OCI-LY7 (cell line): ENCODE data around the gene POLE4. TPM values are rescaled to one million over a fixed set of nuclear protein-coding genes. Genes with fewer than 3 reads are reported as not detected.

Source experiments
- BruUV-seq: library from RNA; stranded (reverse); fragments of 400-500 nt; replicated peaks from 2 replicates; lab custom pipeline; 2021; lab: Mats Ljungman, UMichigan
- CTCF ChIA-PET: fragments of 300-600 bp; sonication (Branson Sonifier 250); formaldehyde crosslinking; loops from one replicate; lab custom pipeline; 2022; ENCODE audit warnings: antibody characterized with exemption; ENCODE audit not compliant: unreplicated experiment; lab: Charles Lee
- POLR2A ChIA-PET: fragments of 300-600 bp; sonication (Branson Sonifier 250); formaldehyde crosslinking; loops from one replicate; lab custom pipeline; 2022; ENCODE audit warnings: antibody characterized with exemption; lab: Charles Lee
- DNase-seq: peaks from one replicate; pipeline ENCODE4 v3.0.0-alpha.2; 2015; ENCODE audit warnings: low spot score
- H2AFZ ChIP-seq: fragments of 200-600 bp; sonication (generic), shearing (Covaris generic); 2 replicates; pipeline ENCODE4 v1.6.1; 2014; ENCODE audit warnings: mild to moderate bottlenecking, antibody characterized with exemption, low read length, moderate library complexity
- H3K27ac ChIP-seq: fragments of 200-600 bp; sonication (generic); 2 replicates; pipeline ENCODE4 v1.5.1; 2014; ENCODE audit warnings: mixed run types, low read depth, mild to moderate bottlenecking, moderate library complexity, low read length, inconsistent platforms; ENCODE audit not compliant: poor library complexity, severe bottlenecking
- H3K36me3 ChIP-seq: fragments of 200-600 bp; sonication (generic); 2 replicates; pipeline ENCODE4 v1.6.1; 2014; ENCODE audit warnings: mild to moderate bottlenecking, antibody characterized with exemption, low read length, moderate library complexity, mixed read lengths; ENCODE audit not compliant: insufficient read depth
- H3K4me1 ChIP-seq: fragments of 200-600 bp; sonication (generic); 2 replicates; pipeline ENCODE4 v1.5.1; 2014; ENCODE audit warnings: mild to moderate bottlenecking, low read length; ENCODE audit not compliant: insufficient read depth, poor library complexity, severe bottlenecking
- H3K4me2 ChIP-seq: fragments of 200-600 bp; sonication (generic); 2 replicates; pipeline ENCODE4 v1.6.1; 2014; ENCODE audit warnings: mild to moderate bottlenecking, low read length
- H3K4me3 ChIP-seq: fragments of 200-600 bp; sonication (generic); 2 replicates; pipeline ENCODE4 v1.5.1; 2014; ENCODE audit warnings: mild to moderate bottlenecking, low read depth, low read length; ENCODE audit not compliant: poor library complexity, severe bottlenecking
- H3K79me2 ChIP-seq: fragments of 200-600 bp; sonication (generic); 2 replicates; pipeline ENCODE4 v1.6.1; 2016; ENCODE audit warnings: low read depth, mild to moderate bottlenecking, low read length, moderate library complexity, mixed read lengths; ENCODE audit not compliant: insufficient read depth
- H3K9me2 ChIP-seq: fragments of 200-600 bp; sonication (generic); 2 replicates; pipeline ENCODE4 v1.6.1; 2016; ENCODE audit warnings: mild to moderate bottlenecking, low read length, mixed read lengths; ENCODE audit not compliant: insufficient read depth
- H3K9me3 ChIP-seq: fragments of 200-600 bp; sonication (generic); 2 replicates; pipeline ENCODE4 v1.6.1; 2014; ENCODE audit warnings: mild to moderate bottlenecking, mixed run types, low read length, mixed read lengths
- H4K20me1 ChIP-seq: fragments of 200-600 bp; sonication (generic); 2 replicates; pipeline ENCODE4 v1.6.1; 2014; ENCODE audit warnings: mild to moderate bottlenecking, antibody characterized with exemption, low read length, moderate library complexity, mixed read lengths; ENCODE audit not compliant: insufficient read depth
- EZH2phosphoT487 ChIP-seq: fragments of 200-600 bp; sonication (generic); IDR thresholded peaks from 2 replicates; pipeline ENCODE4 v1.6.1; 2018; ENCODE audit warnings: low read depth, borderline replicate concordance, mild to moderate bottlenecking, mixed run types, antibody characterized with exemption, low read length, moderate library complexity, mixed read lengths
- intact Hi-C: fragments of 100-400 bp; cut with micrococcal nuclease; formaldehyde crosslinking; loops from one replicate; pipeline ENCODE4 v1.10.0; 2022; ENCODE audit not compliant: unreplicated experiment
- total RNA-seq, 2 experiments: library from RNA; depleted of rRNA in 1 of 2; stranded (reverse); fragments of >200 nt in 1 of 2; shearing (Covaris generic) in 1 of 2; gene quantifications; 2 replicates each; pipeline ENCODE4 v1.2.3, GENCODE V29; 2014 to 2022
- TF ChIP-seq, protein P1 (sequence below): fragments of 200-600 bp; sonication (generic); conservative IDR thresholded peaks from 2 replicates; pipeline ENCODE4 v1.5.1; 2014; ENCODE audit warnings: mild to moderate bottlenecking, antibody characterized with exemption, low read length, moderate library complexity, mixed read lengths

POLE4 gene
- total RNA-seq, 2 experiments from 2014 or later = 31.7 to 52.3 TPM

DNA sequence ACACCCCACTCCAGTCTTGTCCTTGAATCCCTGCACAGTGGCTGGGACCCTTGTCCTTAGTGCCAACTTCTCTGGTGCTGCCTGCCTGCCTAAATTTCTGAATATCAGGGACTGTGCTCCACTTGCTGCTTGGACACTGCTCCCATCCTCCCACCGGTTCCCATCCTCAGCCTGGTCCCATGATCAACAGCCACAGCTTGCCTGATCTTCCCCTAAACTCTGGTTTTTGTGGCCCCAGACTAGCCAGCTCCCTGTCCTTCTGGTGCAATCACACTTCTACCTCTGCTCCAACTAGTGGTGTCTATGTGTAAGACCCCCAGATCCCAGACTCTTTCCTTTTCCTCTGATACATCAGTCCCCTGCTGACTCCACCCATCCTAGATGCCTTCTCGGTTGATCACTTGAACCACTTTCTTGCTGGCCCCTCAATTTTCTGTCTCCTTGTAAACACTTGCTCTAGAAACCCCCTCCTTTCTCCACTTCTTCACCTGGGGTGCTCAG, 37.2 kb upstream of the POLE4 start:
- TF ChIP-seq EZH2phosphoT487 = no peak
- TF ChIP-seq, protein P1, sequence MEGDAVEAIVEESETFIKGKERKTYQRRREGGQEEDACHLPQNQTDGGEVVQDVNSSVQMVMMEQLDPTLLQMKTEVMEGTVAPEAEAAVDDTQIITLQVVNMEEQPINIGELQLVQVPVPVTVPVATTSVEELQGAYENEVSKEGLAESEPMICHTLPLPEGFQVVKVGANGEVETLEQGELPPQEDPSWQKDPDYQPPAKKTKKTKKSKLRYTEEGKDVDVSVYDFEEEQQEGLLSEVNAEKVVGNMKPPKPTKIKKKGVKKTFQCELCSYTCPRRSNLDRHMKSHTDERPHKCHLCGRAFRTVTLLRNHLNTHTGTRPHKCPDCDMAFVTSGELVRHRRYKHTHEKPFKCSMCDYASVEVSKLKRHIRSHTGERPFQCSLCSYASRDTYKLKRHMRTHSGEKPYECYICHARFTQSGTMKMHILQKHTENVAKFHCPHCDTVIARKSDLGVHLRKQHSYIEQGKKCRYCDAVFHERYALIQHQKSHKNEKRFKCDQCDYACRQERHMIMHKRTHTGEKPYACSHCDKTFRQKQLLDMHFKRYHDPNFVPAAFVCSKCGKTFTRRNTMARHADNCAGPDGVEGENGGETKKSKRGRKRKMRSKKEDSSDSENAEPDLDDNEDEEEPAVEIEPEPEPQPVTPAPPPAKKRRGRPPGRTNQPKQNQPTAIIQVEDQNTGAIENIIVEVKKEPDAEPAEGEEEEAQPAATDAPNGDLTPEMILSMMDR = no peak
- Histone ChIP-seq H3K36me3 (no peaks in the 10 kb centered on the region), H3K9me3 (no peaks in the 10 kb centered on the region), H2AFZ (no peak overlapping the region), H3K4me1 (no peaks in the 10 kb centered on the region), H3K4me3 (no peak overlapping the region), H3K4me2 (no peak overlapping the region), H4K20me1 (no peaks in the 10 kb centered on the region), H3K27ac (no peak overlapping the region), H3K79me2 (no peaks in the 10 kb centered on the region), H3K9me2 (no peaks in the 10 kb centered on the region)
- intact Hi-C loops = loop anchor here (5.0 kb wide), 1 partner anchor 61 kb away; no protein-coding TSS in a partner anchor
- no peak for DNase-seq
- ChIA-PET CTCF (no interaction called here), POLR2A (interaction anchor here (0.6 kb wide), 1 partner anchor 24 kb away, joined by 4 read pairs; no protein-coding TSS in a partner anchor)
- no TSS peak for BruUV-seq

DNA sequence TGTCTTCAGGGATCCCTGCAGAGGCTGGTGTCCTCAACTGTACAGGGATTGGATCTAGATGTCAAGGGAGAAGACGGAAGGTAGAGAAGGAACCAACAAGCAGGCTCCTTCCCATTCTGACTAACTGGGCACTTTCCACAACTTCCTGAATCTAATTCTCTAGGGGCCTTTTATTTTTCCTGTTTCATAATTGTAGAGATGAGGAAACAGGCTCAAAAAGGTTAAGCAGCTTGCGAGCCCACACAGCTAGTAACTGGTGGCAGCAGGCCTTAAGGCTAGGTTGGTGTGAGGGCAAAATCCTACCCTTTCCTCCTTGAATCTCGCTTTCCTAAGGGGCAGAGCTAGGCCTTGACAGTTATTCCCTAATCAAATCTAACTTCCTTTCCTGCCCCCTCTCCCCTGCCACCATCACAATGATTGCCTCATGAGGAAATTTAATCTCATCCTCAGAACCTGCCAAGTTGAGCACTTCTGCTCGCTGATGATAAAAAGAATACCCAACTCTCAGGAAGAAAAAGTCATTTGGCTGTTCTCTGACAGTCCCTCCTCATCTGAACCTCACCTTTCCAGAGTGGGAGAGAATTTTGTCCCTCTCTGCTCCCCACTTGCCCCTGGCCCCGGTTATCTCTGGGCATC, 35.7 kb upstream of the POLE4 start:
- Histone ChIP-seq H3K4me2 (no peak overlapping the region), H3K4me1 (no peaks in the 10 kb centered on the region), H4K20me1 (no peaks in the 10 kb centered on the region), H3K79me2 (no peaks in the 10 kb centered on the region), H2AFZ (no peak overlapping the region), H3K4me3 (no peak overlapping the region), H3K9me3 (no peaks in the 10 kb centered on the region), H3K27ac (no peak overlapping the region), H3K36me3 (no peaks in the 10 kb centered on the region), H3K9me2 (no peaks in the 10 kb centered on the region)
- BruUV-seq = no TSS peak
- no peak for DNase-seq
- intact Hi-C loops = loop anchor here (5.0 kb wide), 1 partner anchor 60 kb away; no protein-coding TSS in a partner anchor
- POLR2A ChIA-PET = interaction anchor here (0.6 kb wide), 1 partner anchor 156 kb away, joined by 3 read pairs; no protein-coding TSS in a partner anchor
- TF ChIP-seq, protein P1 = no peak
- no peak for TF ChIP-seq EZH2phosphoT487
- CTCF ChIA-PET = no interaction called here
